GM12801 (cell line): ENCODE results near the gene ELFN2.

Source experiments
- TF ChIP-seq, protein P1 (sequence below): IDR thresholded peaks from one replicate; pipeline ENCODE4 v1.5.1; 2011; ENCODE audit warnings: control low read depth; ENCODE audit not compliant: insufficient read length; ENCODE audit errors: extremely low read depth

The ELFN2 gene

DNA sequence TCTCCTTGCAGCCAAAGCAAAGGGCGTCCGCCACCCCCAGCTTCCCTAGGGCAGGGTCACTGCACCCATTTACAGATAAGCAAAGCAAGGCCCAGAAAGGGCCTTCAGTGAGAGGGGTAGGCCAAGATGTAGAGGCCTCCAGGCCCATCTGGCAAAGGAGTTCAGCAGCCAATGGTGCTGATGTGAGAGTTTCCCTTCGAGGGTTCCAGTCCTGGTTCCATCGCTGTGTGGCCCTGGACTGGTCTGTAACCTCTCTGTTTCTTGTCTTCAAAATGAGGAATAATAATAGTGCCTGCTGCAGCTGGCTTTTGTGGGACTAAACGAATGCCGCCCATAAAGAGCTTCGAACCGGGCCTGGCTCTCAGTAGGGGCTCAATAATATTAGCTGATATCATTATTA, 4.0 kb downstream of the ELFN2 start:
- TF ChIP-seq, protein P1, sequence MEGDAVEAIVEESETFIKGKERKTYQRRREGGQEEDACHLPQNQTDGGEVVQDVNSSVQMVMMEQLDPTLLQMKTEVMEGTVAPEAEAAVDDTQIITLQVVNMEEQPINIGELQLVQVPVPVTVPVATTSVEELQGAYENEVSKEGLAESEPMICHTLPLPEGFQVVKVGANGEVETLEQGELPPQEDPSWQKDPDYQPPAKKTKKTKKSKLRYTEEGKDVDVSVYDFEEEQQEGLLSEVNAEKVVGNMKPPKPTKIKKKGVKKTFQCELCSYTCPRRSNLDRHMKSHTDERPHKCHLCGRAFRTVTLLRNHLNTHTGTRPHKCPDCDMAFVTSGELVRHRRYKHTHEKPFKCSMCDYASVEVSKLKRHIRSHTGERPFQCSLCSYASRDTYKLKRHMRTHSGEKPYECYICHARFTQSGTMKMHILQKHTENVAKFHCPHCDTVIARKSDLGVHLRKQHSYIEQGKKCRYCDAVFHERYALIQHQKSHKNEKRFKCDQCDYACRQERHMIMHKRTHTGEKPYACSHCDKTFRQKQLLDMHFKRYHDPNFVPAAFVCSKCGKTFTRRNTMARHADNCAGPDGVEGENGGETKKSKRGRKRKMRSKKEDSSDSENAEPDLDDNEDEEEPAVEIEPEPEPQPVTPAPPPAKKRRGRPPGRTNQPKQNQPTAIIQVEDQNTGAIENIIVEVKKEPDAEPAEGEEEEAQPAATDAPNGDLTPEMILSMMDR, result no peak

DNA sequence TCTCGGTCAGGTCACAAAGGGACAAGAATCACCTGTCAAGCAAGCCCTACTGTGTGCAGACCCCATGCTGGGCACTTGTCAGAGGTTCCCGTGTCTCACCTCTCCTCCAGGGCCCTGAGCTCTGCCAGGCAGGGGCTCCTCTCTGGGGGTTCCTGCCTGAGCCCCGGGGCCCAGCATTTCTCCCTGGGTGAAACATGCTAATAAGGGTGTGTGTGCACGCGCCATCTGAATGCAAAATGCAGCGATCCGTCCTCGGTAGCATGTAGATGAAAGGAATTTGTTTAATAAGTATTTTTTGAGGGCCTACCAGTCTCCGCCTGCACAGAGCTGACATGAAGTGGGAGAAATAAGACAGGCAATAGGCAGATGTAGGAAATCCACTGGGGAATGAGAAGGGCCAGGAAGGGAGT, 5.8 kb downstream of the ELFN2 start:
- TF ChIP-seq, protein P1, result no peak

DNA sequence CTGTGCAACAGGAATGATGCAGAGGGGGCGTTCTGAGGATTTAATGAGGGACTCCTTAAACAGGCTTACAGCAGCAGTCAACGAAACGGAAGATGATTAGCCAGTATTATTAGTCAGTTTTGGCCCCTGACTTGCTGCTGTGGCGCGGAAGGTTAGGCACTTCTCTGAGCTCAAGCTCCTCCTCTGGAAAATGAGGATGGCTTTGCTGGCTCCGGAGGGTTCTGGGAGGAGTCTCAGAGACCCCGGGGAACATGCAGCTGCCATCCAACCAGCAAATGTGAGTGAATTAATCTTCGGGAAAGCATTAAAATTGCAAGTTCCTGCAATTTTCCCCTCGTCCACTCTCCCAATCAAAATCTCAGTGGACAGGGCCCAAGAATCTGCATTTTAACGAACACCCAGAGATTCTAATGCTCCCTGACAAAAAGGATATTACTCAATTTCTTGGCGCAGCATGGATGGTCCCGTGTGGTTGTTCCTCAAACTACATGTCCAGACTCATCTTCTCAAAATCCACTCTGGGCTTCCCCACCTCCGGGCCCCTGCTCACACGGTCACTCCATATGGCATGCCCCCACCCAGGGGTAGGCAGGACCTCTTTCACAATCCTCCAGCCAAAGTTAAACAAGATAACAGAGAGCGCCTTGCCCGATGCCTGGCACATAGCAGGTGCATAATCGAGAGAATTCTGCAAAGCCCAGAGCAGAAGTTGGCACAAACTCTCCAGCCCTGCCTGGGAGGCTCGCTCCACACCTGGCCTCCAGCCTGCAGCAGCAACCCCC, 6.4 kb downstream of the ELFN2 start:
- TF ChIP-seq, protein P1, result no peak

DNA sequence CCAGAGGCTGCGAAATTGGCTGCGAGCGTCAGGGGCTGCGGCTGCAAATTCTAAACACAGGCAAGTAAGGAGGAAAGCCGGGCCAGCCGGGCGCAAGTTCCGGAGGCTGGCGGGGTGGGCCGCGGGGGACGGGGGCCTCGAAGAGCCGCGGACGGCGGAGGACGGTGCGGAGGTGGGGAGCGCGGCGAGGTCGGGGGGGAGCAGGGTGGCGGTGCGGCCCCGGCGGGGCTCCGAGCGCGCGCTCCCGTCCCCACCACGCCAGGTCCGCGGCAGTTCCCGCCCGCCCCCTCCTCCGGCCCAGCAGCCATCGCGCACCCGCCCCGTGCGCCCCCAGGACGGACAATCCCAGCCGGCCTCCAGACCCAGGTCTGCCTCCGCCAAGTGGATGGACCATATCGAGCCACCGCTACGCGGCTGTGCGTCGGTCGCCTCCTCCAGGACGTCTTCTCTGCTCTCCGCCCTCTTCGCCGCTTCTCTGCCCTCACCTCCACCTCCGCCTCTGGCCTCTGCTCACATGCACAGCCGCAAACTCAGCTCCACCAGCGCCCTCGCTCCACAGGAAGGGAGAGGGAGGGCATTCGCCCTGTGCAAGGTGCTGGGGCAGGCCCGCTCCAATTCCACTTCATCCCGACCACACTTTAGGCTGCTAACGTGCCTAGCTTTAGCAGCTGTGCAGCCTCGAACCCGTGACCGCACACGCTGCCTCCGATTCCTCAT, 7.2 kb downstream of the ELFN2 start:
- TF ChIP-seq, protein P1, result no peak

DNA sequence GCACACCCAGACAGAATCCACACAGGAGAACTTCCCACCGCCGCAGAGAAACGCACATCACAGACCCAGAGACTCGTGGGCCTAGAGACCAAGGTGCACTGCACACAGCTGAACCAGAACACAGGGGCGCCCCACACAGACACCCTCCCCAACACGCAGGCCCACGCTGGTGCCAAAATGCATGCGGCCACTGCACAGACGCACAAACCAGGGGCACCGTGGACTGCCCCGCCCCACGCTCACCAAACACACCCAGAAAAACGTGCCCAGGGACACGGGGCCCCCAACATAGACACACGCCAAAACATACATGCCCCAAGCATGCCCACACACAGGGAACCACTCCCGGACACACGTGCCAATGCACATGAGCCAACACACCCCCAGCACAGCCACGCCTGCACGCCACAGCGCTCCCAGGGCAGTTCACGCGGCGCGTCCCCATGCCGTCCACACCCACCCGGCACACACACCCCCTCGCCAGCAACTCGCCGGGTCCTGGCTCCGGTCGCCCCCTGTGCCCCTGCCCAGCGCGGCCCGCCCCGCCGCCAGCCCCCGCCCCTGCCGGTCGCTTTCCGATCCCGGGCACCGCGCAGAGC, 7.8 kb downstream of the ELFN2 start:
- TF ChIP-seq, protein P1, result no peak

DNA sequence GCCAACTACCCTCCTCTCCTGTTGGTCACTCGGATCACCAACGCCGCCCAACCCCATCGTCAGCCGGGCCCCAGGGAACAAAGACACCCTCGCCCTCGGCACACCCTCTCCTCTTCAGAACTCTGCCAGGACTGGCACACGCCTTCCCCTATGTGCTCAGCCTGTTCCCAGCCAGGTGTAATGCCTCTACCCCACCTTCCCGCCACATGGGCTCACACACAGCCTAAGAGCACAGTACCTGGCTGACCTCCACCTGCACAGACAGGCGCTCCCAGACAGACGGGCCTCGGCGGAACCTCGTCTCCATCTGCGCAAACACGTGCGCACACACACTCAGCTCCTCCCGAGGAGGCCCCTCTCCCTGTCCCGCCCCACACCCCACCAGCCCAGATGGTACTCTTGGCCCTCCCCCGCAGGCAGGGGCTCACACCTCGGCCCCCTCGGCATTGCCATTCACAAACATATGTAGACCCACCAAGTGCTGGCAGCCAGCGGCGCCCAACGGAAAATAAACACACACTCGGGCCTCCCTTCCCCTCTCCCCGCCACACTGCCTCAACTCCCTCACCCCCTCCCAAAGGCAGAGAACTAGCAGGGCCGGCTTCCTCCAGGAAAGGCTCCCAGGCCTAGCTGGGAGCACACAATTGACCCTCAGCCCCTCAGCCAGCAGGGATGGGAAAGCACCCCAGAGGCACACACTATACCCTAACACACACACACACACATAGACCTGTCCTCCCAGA, 8.5 kb downstream of the ELFN2 start:
- TF ChIP-seq, protein P1, result no peak
